GM15510 (cell line): ENCODE results near the gene SBF1.

ENCODE experiments used
- POLR2A ChIP-seq: IDR thresholded peaks from 3 replicates; pipeline ENCODE4 v1.6.1; 2011; ENCODE audit warnings: borderline replicate concordance; ENCODE audit not compliant: insufficient read length; ENCODE audit errors: extremely low read depth

Gene SBF1

DNA sequence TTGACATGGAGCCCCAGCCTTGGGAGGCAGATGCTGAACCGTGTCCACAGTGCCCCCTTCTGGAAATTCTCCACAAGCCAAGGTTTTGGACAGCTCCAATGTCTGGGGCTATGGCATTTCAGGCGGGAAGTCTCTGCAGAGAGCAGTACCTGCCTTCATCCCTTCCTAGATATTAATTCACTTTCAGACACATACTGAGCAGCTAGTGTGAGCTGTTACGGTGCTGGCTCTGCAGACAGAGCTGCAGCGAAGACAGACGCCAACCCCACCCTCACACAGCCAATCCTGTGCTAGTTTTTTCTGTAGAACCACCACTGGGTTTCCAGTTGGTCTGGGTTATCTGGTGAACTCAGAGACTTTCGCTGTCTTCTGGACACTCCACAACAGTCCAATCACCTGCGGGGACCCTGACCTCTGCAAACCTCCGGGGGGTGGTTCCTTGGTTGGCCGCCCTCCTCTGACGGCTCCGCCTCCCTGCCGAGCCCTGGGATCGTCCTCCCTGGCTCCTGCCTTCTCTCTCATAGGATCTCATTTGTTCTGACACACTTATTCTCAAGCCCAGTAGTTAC is 23.6 kb upstream of the SBF1 start:
- no peak for TF ChIP-seq POLR2A

DNA sequence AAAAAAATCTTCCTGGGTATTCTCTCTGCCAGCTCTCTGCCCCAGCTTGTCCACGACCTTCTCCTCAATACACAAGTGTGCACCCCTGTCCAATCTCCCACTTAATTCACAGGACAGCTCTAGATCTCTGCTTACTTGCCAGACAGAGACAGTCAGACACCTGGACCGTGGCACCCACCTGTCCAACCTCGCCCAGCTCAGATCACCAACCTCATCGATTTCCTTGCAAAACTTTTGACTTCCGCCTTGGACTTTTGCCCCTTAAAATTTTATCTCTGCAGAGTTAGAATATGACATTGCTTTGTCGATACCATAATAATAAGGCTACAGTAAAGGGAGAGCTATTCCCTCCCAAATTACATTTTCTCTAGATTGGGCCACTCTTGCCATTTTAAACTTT is 22.3 kb upstream of the SBF1 start:
- no peak for TF ChIP-seq POLR2A

DNA sequence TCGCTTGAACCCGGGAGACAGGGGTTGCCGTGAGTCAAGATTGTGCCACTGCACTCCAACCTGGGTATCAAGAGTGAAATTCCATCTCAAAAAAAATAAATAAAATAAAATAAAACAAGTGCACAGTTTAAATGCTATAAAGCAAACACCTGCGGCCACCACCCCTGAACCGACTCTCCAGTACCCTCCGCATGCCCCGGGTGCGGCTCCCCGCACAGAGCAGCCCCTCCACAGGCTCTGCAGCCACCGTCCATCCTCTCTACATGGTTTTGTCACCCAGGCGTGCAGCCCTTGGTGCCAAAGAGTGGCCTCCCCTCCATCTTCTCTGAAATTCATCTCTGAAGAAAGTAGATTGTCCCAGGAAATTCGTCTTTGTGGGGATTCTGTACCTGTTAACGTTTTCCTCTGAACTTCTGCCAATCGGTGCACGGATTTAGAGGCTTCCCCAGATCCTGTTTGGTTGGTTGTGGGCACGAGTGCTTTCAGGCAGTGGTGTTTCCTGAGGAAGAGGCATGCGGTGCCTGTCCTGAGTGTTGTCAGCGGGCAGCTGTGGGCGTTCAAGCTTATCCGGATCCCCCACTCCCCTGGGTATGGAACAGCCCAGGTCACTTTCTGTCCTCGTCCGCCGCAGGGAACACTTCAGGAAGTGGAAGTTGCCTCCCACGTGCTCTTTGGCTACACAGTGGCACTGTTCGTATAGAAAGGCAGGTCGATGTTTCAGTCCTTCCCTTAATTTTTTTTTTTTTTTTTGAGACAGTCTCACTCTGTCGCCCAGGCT is 15.9 kb upstream of the SBF1 start:
- no peak for TF ChIP-seq POLR2A

DNA sequence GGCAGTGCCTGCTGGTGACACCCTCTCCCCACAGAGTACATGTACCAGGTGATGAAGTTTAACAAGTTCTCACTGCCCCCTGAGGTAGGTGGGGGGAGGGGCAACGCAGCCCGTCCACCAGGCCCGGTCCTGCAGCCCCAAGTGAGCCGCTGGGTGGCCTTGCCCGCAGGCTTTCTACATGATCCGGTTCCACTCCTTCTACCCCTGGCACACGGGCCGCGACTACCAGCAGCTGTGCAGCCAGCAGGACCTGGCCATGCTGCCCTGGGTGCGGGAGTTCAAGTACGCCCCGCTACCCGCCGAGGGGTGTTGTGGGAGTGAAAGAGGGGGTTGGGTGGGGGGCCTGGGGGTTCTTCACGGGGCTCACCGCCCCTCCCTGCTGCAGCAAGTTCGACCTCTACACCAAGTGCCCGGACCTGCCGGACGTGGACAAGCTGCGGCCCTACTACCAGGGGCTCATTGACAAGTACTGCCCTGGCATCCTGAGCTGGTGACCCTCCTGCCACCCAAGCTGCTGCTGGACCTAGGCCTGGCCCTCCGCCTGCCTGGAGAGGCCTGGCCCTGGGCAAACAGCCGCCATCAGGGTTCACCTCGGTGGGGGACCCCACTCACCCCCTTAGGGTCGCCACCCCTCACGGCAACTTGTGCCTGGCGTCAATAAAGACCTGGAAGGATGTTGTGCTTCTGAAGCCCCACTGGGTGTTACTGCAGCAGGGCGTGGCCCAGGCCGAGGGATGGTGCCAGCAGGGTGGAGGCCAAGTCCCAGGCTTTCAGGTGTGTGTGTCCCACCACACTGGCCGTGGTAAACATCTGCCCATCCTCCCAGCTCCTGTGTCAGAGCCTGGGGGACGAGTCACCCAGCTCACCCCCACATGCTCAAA is 14.8 kb upstream of the SBF1 start:
- no peak for TF ChIP-seq POLR2A

DNA sequence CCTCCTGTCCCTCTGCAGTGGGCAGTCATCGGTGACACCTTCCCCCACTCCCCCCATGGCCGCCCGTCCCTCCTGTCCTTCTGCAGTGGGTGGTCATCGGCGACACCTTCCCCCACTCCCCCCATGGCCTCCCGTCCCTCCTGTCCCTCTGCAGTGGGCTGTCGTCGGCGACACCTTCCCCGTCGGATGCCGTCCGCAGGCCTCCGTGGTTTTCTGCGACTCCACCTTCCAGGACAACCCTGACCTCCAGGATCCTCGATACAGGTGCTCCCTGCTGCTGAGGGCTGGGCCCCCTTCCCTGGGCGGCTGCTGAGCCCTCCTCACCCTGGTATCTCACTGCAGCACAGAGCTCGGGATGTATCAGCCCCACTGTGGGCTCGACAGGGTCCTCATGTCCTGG is 14.1 kb upstream of the SBF1 start:
- no peak for TF ChIP-seq POLR2A

DNA sequence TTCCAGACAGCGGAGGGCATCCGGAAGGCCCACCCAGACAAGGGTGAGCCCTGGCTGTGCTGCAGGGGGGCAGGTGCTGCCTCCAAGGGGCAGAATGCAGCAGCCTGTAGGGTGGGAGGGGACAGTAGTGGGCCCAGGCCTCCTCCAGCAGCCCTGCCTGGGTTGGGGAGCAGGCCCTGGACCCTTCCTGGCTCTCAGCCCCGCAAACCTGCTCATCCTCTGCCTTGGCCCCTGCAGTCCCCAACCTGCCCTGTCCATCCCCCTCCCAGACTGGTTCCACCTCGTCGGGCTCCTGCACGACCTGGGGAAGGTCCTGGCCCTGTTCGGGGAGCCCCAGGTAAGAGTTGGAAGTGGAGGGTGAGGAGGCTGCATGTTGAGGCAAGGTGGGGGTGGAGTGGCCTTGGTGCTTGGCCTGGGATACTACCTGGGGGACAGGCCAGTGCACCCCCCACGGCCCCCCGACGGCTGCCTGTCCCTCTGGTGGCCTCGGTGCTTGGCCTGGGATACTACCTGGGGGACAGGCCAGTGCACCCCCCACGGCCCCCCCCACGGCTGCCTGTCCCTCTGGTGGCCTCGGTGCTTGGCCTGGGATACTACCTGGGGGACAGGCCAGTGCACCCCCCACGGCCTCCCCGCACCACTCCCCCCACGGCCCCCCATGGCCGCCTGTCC is 13.3 kb upstream of the SBF1 start:
- no peak for TF ChIP-seq POLR2A

DNA sequence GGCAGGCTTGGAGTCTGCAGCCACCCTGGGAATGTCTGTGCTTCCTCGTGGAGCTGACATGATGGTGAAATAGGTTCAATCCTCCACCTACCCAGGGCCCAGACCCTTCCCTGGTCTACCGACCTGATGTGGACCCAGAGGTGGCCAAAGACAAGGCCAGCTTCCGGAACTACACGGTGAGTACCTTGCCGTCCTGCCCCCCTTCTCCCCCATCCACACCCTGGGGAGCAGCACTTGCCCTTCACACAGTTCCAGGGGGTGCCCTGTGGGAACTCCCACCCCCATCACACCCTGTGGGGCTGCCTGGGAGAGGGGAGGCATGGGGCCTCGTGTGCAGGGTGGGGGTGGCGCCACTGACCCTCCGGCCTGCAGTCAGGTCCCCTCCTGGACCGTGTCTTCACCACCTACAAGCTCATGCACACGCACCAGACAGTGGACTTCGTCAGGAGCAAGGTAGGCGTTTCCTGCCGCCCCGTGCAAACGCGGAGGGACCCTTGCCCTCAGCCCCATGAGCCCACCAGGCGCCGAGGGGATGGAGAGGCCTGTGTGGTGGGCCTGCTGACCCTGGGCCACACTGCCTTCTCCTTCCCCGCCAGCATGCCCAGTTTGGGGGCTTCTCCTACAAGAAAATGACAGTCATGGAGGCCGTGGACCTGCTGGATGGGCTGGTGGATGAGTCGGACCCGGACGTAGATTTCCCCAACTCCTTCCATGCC is 12.6 kb upstream of the SBF1 start:
- no peak for TF ChIP-seq POLR2A

DNA sequence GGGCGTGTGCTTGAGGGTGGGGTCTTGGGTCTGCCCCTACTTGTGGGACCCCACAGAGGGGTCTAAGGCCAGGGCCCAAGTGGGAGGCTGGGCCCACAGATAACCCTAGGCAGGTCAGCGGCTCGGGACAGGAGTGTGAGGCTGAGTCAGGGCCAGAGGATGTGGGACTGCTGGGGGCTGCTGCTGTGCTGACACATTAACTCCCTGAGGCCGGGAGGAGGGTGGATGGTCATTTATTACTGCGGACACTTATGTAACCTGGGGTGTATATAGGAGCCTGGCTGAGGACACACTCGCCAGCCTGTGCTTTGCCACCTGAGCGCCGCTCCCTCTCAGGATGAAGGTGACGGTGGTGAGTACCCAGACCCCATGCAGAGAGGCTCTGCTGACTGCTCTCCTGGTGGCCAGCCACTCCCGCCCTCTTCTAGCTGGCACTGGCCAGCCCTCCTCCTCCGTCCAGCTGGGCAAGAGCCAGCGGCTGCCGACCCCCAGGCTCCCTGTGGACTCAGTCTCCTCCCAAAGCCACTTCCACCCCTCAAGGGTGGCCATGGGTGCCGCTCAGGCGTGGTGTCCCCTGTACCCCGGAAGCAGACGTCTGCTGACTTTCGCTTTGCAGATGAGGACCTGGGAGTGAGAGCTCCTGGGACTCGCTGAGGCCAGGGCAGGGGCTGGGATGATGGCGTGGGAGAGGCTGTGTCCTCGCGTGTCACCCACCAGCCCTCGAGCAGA is 11.9 kb upstream of the SBF1 start, which contains the start of gene MIOX:
MIOX (plus strand) TSS at position 299 of the 729 bp plus-strand sequence; CDS start at position 338, 39 bp downstream.
- TF ChIP-seq POLR2A: no peak

DNA sequence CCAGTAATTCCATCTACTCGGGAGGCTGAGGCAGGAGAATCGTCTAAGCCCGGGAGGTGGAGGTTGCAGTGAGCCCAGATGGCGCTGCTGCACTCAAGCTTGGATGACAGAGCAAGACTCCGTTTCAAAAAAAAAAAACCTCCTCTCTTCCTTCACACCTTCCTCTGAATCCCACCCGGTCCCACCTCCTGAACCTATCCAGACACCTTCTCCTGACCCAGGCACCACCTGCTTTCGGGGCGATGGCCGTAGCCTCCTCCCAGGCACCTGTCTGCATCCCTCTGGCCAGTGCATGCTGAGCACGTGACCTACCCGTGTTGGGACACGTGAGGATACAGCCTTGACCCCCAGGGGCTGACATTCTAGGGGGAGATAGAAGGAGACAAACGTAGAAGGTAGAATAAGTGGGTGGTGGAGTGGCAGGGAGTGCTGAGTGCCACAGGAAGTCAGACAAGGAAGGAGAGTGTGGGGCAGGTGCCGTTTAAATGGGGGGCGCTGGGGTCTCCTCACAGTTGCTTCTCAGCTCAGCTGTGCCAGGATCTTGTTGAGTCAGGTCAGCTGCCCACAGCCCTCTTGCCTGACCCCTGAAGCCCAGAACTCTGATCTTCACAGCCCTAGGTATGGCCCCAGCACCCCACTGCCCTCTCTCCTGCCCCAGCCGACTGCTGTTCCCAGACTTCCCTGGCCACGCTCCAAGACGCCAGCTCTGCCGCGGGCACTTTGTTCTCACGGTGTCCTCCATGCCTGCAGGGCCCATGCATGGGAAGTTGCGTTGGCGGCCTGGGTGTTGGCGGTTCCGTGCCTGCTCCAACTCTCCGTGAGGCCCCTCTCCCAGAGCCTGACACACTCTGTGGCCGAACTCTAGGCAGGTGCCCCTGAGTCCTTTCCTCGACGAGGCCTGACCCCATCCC is 10.6 kb upstream of the SBF1 start:
- no peak for TF ChIP-seq POLR2A

DNA sequence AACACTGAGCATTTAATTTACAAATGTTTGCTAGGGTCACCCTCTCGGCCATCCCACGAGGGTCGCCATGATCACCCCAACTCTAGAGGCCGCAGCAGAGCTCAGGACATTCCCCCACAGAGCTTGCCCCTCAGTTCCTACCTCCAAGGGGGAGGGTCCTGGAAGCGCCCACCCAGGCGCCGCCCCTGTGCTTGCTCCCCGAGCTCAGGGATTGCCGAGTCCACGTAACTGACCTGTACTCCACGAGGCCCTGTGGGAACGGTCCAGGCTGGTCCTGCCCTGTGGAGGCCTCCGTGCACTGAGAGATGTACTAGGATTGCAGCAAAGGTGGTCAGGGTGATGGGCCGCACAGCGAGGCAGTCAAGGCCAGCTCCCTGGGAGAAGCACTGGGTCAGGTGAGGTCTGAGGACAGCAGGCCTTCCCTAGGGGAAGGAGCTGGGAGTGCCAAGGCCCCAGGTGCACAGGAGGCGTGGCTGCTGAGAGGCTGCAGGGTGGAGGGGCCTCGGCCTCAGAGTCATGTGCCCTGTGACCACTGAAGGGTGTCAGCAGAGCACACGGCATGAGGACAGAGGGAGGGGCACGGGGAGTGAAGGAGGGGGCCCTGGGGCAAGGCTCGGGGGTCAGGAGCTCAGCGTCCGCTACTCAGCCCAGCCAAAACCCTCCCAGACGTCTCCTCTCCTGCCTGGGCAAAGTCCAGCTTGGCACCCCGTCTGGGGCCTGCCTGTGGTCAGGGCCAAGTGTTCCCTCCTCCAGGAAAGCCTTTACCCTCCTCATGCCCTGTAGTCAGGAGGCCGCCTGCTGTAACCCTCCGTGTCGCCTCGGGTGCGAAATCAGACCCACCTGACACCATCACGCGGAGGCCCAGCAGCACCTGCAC is 9.4 kb upstream of the SBF1 start:
- no peak for TF ChIP-seq POLR2A

DNA sequence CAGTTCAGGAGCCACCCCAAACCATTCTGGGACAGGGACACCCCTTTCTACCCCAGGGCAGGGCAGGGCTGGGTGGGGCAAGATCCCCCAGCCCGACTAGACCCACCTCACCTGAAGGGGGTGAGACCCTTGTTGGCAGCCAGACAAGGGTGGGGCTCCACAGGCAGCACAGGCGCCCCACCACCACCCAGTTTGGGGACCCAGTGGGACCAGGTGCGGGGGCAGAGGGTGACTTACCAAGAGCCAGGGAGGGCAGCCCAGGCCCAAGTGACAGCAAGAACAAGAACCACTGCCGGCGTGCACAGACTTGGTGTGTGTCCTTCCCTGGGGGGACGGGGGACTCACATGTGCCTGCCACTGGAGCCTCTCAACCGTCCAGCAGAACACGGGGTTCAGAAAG is 8.7 kb upstream of the SBF1 start:
- TF ChIP-seq POLR2A: no peak

DNA sequence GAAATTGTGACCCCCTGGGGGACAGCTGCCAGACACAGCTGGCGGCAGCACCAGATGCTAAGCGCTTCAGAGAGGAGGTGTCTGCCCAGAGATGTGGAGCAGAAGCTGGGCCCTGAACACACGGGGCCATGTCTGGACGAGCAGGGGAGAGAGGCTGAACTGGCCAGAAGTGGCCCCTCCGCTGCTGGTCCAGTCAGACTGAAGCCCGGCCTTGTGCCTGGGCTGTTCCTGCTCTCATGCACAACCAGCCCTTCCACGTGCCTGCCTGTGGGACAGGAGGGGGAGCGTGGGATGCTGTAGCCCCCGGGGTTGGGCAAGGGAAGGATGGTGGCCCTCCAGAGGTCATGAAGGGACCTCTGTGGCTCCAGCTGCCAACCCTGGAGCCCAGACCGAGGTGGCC is 8.3 kb upstream of the SBF1 start:
- TF ChIP-seq POLR2A: no peak
